IMR-90 (cell line): ENCODE measurements around the gene FMN1. TPM values are rescaled to one million over a fixed set of nuclear protein-coding genes. Genes with fewer than 3 reads are reported as not detected.

Experiments used
- ATAC-seq: fragments of 200-7000 bp; cut with Tn5 transposase; 2 replicates; pipeline ENCODE4 v1.9.1; 2020; ENCODE audit warnings: low read depth, mild to moderate bottlenecking, moderate library complexity
- BruUV-seq: library from RNA; stranded (reverse); fragments of 400-500 nt; replicated peaks from 2 replicates; lab custom pipeline; 2021; lab: Mats Ljungman, UMichigan
- CTCF ChIA-PET: fragments of 300-600 bp; formaldehyde crosslinking; extraction: SDS; loops from one replicate; lab custom pipeline; 2021; ENCODE audit warnings: antibody characterized with exemption; lab: Yijun Ruan, JAX
- POLR2A ChIA-PET: fragments of 300-600 bp; sonication (Branson Sonifier 250); formaldehyde crosslinking; loops from one replicate; lab custom pipeline; 2022; ENCODE audit warnings: antibody characterized with exemption; ENCODE audit not compliant: unreplicated experiment; lab: Charles Lee
- DNase-seq: peaks from one replicate; pipeline ENCODE4 v3.0.0; 2013
- H2AFZ ChIP-seq: replicated peaks from 2 replicates; pipeline ENCODE3; 2013; ENCODE audit warnings: low read length, mild to moderate bottlenecking; ENCODE audit not compliant: poor library complexity
- H2AK5ac ChIP-seq: 2 replicates; pipeline ENCODE4 v1.6.1; 2013; ENCODE audit warnings: low read depth, low read length, inconsistent platforms
- H2AK9ac ChIP-seq: replicated peaks from 2 replicates; pipeline ENCODE3; 2013; ENCODE audit warnings: mild to moderate bottlenecking, low read depth, low read length, moderate library complexity; ENCODE audit not compliant: poor library complexity
- H2BK120ac ChIP-seq: 2 replicates; pipeline ENCODE4 v1.6.1; 2013; ENCODE audit warnings: low read depth, low read length, inconsistent platforms
- H2BK15ac ChIP-seq: 3 replicates; pipeline ENCODE4 v1.6.1; 2013; ENCODE audit warnings: low read depth, low read length, inconsistent platforms
- H2BK20ac ChIP-seq: 2 replicates; pipeline ENCODE4 v1.6.1; 2013; ENCODE audit warnings: low read depth, mild to moderate bottlenecking, inconsistent platforms, low read length, moderate library complexity
- H2BK5ac ChIP-seq: 2 replicates; pipeline ENCODE4 v1.6.1; 2013; ENCODE audit warnings: mild to moderate bottlenecking, low read depth, low read length, inconsistent platforms; ENCODE audit not compliant: poor library complexity, severe bottlenecking
- H3K14ac ChIP-seq: replicated peaks from 2 replicates; pipeline ENCODE4 v1.6.1; 2013; ENCODE audit warnings: low read depth, low read length, inconsistent platforms
- H3K18ac ChIP-seq: 2 replicates; pipeline ENCODE4 v1.6.1; 2013; ENCODE audit warnings: low read depth, low read length, control low read depth
- H3K23ac ChIP-seq: 2 replicates; pipeline ENCODE4 v1.6.1; 2013; ENCODE audit warnings: low read depth, low read length, inconsistent platforms
- H3K27ac ChIP-seq: 2 replicates; pipeline ENCODE4 v1.5.1; 2013; ENCODE audit warnings: mild to moderate bottlenecking, control low read depth, low read length; ENCODE audit not compliant: insufficient read depth
- H3K27me3 ChIP-seq: 2 replicates; pipeline ENCODE4 v1.6.1; 2013; ENCODE audit warnings: low read length; ENCODE audit not compliant: control insufficient read depth, insufficient read depth
- H3K36me3 ChIP-seq: 2 replicates; pipeline ENCODE4 v1.6.1; 2013; ENCODE audit warnings: low read length, mixed read lengths; ENCODE audit not compliant: control insufficient read depth, insufficient read depth
- H3K4ac ChIP-seq: 2 replicates; pipeline ENCODE4 v1.6.1; 2013; ENCODE audit warnings: low read depth, low read length, inconsistent platforms
- H3K4me1 ChIP-seq: 2 replicates; pipeline ENCODE4 v1.6.1; 2013; ENCODE audit warnings: low read length, mixed read lengths; ENCODE audit not compliant: control insufficient read depth, insufficient read depth
- H3K4me2 ChIP-seq: 2 replicates; pipeline ENCODE4 v1.6.1; 2013; ENCODE audit warnings: low read depth, mild to moderate bottlenecking, control low read depth, low read length, moderate library complexity
- H3K4me3 ChIP-seq: 2 replicates; pipeline ENCODE4 v1.5.1; 2013; ENCODE audit warnings: low read depth, mild to moderate bottlenecking, control low read depth, low read length, moderate library complexity; ENCODE audit not compliant: insufficient read depth
- H3K56ac ChIP-seq: 2 replicates; pipeline ENCODE4 v1.6.1; 2013; ENCODE audit warnings: low read length, inconsistent platforms; ENCODE audit not compliant: insufficient read depth; ENCODE audit errors: extremely low read depth
- H3K79me1 ChIP-seq, 2 experiments: 2 replicates each; pipeline ENCODE4 v1.6.1; 2013; ENCODE audit warnings: low read length in 2 of 2, inconsistent platforms in 1 of 2, low read depth in 1 of 2
- H3K9ac ChIP-seq: 2 replicates; pipeline ENCODE4 v1.6.1; 2013; ENCODE audit warnings: low read depth, low read length, control low read depth
- H3K9me1 ChIP-seq: 2 replicates; pipeline ENCODE4 v1.6.1; 2013; ENCODE audit warnings: low read length, inconsistent platforms; ENCODE audit not compliant: insufficient read depth
- H3K9me3 ChIP-seq: 2 replicates; pipeline ENCODE4 v1.6.1; 2013; ENCODE audit warnings: low read length; ENCODE audit not compliant: control insufficient read depth, insufficient read depth
- H4K20me1 ChIP-seq: 2 replicates; pipeline ENCODE4 v1.6.1; 2013; ENCODE audit warnings: low read length, inconsistent platforms; ENCODE audit not compliant: insufficient read depth
- H4K5ac ChIP-seq: 2 replicates; pipeline ENCODE4 v1.6.1; 2013; ENCODE audit warnings: mild to moderate bottlenecking, low read depth, low read length, control low read depth
- H4K8ac ChIP-seq, 2 experiments: 2 replicates each; pipeline ENCODE4 v1.6.1; 2013; ENCODE audit warnings: low read depth in 2 of 2, low read length in 2 of 2, control low read depth in 1 of 2, inconsistent platforms in 1 of 2
- H4K91ac ChIP-seq: 2 replicates; pipeline ENCODE4 v1.6.1; 2013; ENCODE audit warnings: low read depth, low read length, inconsistent platforms; ENCODE audit not compliant: insufficient read depth
- BHLHE40 ChIP-seq: fragments of 150-350 bp; IDR thresholded peaks from 2 replicates; pipeline ENCODE4 v1.6.1; 2016; ENCODE audit warnings: mild to moderate bottlenecking, low read depth, low read length
- CEBPB ChIP-seq: IDR thresholded peaks from 2 replicates; pipeline ENCODE4 v1.6.1; 2012; ENCODE audit warnings: low read depth, low read length, improper control_type of control experiment
- CHD1 ChIP-seq: IDR thresholded peaks from 2 replicates; pipeline ENCODE4 v1.6.1; 2012; ENCODE audit warnings: low read depth, low read length, improper control_type of control experiment
- FOS ChIP-seq: fragments of 150-350 bp; IDR thresholded peaks from 2 replicates; pipeline ENCODE4 v1.6.1; 2016; ENCODE audit warnings: low read depth, low read length
- MAFK ChIP-seq: IDR thresholded peaks from 2 replicates; pipeline ENCODE4 v1.6.1; 2012; ENCODE audit warnings: low read depth, low read length, improper control_type of control experiment
- MAZ ChIP-seq: IDR thresholded peaks from 2 replicates; pipeline ENCODE4 v1.6.1; 2012; ENCODE audit warnings: low read depth, mild to moderate bottlenecking, low read length, improper control_type of control experiment, moderate library complexity, borderline replicate concordance
- MXI1 ChIP-seq: IDR thresholded peaks from 2 replicates; pipeline ENCODE4 v1.6.1; 2012; ENCODE audit warnings: low read depth, mild to moderate bottlenecking, low read length, moderate library complexity, borderline replicate concordance
- POLR2A ChIP-seq: IDR thresholded peaks from 2 replicates; pipeline ENCODE4 v1.6.1; 2012; ENCODE audit warnings: mild to moderate bottlenecking, low read depth, low read length
- RAD21 ChIP-seq: IDR thresholded peaks from 2 replicates; pipeline ENCODE4 v1.6.1; 2012; ENCODE audit warnings: low read length, improper control_type of control experiment
- RCOR1 ChIP-seq: IDR thresholded peaks from 2 replicates; pipeline ENCODE4 v1.6.1; 2012; ENCODE audit warnings: mild to moderate bottlenecking, low read length, improper control_type of control experiment; ENCODE audit not compliant: insufficient replicate concordance
- RFX5 ChIP-seq: IDR thresholded peaks from 2 replicates; pipeline ENCODE4 v1.8.0; 2012; ENCODE audit warnings: low read depth, mild to moderate bottlenecking, low read length, moderate library complexity
- SMC3 ChIP-seq: fragments of 150-350 bp; IDR thresholded peaks from 2 replicates; pipeline ENCODE4 v1.6.1; 2016; ENCODE audit warnings: low read depth, mild to moderate bottlenecking, antibody characterized with exemption, low read length, moderate library complexity
- WGBS, 2 experiments: methylation state at CpG; one replicate each; pipeline versions ENCODE4 v1.1.5 to v1.1.7; 2013; ENCODE audit warnings: missing lambda C conversion rate in 2 of 2; ENCODE audit not compliant: insufficient read length in 1 of 2; ENCODE audit errors: extremely low coverage in 2 of 2; 5-methylcytosine and 5-hydroxymethylcytosine counted together
- dilution Hi-C: fragments of 300-500 bp; cut with HindIII; formaldehyde crosslinking; loops from one replicate; pipeline ENCODE4 v1.14.3; 2018; ENCODE audit warnings: low sequenced_read_pairs; ENCODE audit not compliant: unreplicated experiment
- in situ Hi-C: fragments of 300-500 bp; cut with MboI; formaldehyde crosslinking; loops from 3 replicates; pipeline ENCODE4 v1.14.3; 2019; ENCODE audit warnings: low sequenced_read_pairs, inconsistent platforms, mixed read lengths
- intact Hi-C: fragments of 100-400 bp; cut with micrococcal nuclease; formaldehyde crosslinking; loops from 2 replicates; pipeline ENCODE4 v1.10.0; 2022
- polyA plus RNA-seq, 3 experiments: library from polyadenylated mRNA; depleted of rRNA; stranded (reverse); fragments of >200 nt; gene quantifications; 2 replicates each; pipeline ENCODE4 v1.2.3, GENCODE V29; 2012; ENCODE audit warnings: low replicate concordance in 1 of 3
- total RNA-seq: library from RNA; depleted of rRNA; stranded (reverse); fragments of >200 nt; gene quantifications from 2 replicates; pipeline ENCODE4 v1.2.3, GENCODE V29; 2012
- TF ChIP-seq, protein P1 (sequence below): fragments of 150-350 bp; IDR thresholded peaks from 2 replicates; pipeline ENCODE4 v1.6.1; 2017; ENCODE audit warnings: mild to moderate bottlenecking, antibody characterized with exemption, low read length, low read depth
- TF ChIP-seq, protein P2 (sequence below): fragments of 150-350 bp; IDR thresholded peaks from 2 replicates; pipeline ENCODE4 v1.6.1; 2016; ENCODE audit warnings: low read depth, mild to moderate bottlenecking, low read length, moderate library complexity, borderline replicate concordance
- TF ChIP-seq, protein P3 (sequence below): conservative IDR thresholded peaks from 2 replicates; pipeline ENCODE4 v1.5.1; 2012; ENCODE audit warnings: mild to moderate bottlenecking, low read depth, low read length, improper control_type of control experiment

The FMN1 gene
- total and polyA plus RNA-seq, 2 of the 4 experiments (the other 2 are of a cell fraction): 7.3 to 17.6 TPM

DNA sequence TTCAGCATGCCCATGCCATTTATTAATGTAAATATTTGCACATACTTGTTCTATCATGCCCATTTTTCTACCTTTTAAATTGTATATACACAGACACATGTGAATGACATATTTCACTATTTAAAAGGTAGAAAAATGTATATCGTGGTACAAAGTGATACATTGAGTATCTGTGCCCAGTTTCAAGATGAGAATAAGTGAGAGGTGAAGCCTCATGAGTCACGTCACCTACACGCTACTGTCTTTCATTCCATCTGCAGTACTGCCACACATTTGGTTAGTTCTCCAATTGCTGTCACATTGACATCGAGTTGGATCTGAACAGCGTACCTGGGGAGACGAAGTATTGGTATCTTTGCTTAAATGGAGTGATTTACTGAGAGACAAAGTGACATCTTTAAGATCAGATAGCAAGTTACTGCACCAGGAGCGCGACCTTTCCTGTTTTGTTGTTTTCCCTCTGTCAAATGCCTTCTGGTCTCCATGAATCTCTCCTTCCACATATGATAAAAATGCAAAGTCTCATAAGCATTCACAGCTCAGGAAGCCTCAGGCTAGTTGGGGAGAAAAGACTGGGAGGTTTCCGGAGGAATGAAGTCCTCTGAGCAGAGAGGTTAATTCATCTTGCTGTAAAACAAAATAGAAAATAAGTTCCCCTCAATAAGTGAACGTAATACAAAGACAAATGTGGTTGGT is 464.7 kb downstream of the FMN1 start:
- peak overlapping the region; percentile 2; the same call in 1 of the 2 replicates for H2BK20ac ChIP-seq
- H3K27ac ChIP-seq: no peak overlapping the region; the same call in 1 of the 2 replicates
- H3K56ac ChIP-seq: no peak overlapping the region
- DNase-seq (no peak), ATAC-seq (no peak)
- H3K23ac ChIP-seq: peak overlapping the region; percentile 65; the same call in 1 of the 2 replicates
- H4K20me1 ChIP-seq: peaks cover 68% of the 10 kb centered on the region
- in situ Hi-C loops (no loop called here), intact Hi-C loops (no loop called here), dilution Hi-C loops (no loop called here)
- no peaks in the 10 kb centered on the region for H3K9me3 ChIP-seq
- no peak overlapping the region for H3K9ac ChIP-seq
- no peak overlapping the region for H2AFZ ChIP-seq
- peaks cover 49% of the 10 kb centered on the region for H3K36me3 ChIP-seq
- H2BK15ac ChIP-seq: no peak overlapping the region
- H3K9me1 ChIP-seq: peaks cover 17% of the 10 kb centered on the region
- H4K8ac ChIP-seq: peak overlapping the region; percentile 1 to 51; a peak in 1 of 4 replicates
- peak overlapping the region; percentile 13; the same call in 1 of the 2 replicates for H3K4ac ChIP-seq
- no peaks in the 10 kb centered on the region for H3K27me3 ChIP-seq
- H2BK120ac ChIP-seq: no peak overlapping the region
- peak overlapping the region; percentile 54; the same call in 1 of the 2 replicates for H3K14ac ChIP-seq
- H3K4me1 ChIP-seq: peaks cover 5% of the 10 kb centered on the region
- POLR2A ChIA-PET: no interaction called here
- peak overlapping the region; percentile 71 for H2BK5ac ChIP-seq
- H4K5ac ChIP-seq: no peak overlapping the region; the same call in 1 of the 2 replicates
- no CpG with 5 or more reads among the region's 10 CpGs for WGBS, 2 experiments
- CTCF ChIA-PET: no interaction called here
- H2AK9ac ChIP-seq: no peak overlapping the region
- peak overlapping the region; percentile 61 for H2AK5ac ChIP-seq
- H4K91ac ChIP-seq: no peak overlapping the region
- 0 out of 2 replicates have a peak overlapping the region, but pooled peaks have one; percentile 1 for H3K4me2 ChIP-seq
- H3K79me1 ChIP-seq: peaks cover 27 to 50% of the 10 kb centered on the region in 2 experiments
- peak overlapping the region; percentile 9; the same call in 1 of the 2 replicates for H3K18ac ChIP-seq
- BruUV-seq: no TSS peak
- H3K4me3 ChIP-seq: no peak overlapping the region
- TF ChIP-seq CHD1: no peak
- TF ChIP-seq, protein P1, sequence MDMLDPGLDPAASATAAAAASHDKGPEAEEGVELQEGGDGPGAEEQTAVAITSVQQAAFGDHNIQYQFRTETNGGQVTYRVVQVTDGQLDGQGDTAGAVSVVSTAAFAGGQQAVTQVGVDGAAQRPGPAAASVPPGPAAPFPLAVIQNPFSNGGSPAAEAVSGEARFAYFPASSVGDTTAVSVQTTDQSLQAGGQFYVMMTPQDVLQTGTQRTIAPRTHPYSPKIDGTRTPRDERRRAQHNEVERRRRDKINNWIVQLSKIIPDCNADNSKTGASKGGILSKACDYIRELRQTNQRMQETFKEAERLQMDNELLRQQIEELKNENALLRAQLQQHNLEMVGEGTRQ: no peak
- TF ChIP-seq MXI1: no peak
- TF ChIP-seq FOS: no peak
- TF ChIP-seq, protein P2, sequence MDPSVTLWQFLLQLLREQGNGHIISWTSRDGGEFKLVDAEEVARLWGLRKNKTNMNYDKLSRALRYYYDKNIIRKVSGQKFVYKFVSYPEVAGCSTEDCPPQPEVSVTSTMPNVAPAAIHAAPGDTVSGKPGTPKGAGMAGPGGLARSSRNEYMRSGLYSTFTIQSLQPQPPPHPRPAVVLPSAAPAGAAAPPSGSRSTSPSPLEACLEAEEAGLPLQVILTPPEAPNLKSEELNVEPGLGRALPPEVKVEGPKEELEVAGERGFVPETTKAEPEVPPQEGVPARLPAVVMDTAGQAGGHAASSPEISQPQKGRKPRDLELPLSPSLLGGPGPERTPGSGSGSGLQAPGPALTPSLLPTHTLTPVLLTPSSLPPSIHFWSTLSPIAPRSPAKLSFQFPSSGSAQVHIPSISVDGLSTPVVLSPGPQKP: no peak
- TF ChIP-seq RFX5: no peak
- no peak for TF ChIP-seq BHLHE40
- TF ChIP-seq CEBPB: no peak
- TF ChIP-seq, protein P3, sequence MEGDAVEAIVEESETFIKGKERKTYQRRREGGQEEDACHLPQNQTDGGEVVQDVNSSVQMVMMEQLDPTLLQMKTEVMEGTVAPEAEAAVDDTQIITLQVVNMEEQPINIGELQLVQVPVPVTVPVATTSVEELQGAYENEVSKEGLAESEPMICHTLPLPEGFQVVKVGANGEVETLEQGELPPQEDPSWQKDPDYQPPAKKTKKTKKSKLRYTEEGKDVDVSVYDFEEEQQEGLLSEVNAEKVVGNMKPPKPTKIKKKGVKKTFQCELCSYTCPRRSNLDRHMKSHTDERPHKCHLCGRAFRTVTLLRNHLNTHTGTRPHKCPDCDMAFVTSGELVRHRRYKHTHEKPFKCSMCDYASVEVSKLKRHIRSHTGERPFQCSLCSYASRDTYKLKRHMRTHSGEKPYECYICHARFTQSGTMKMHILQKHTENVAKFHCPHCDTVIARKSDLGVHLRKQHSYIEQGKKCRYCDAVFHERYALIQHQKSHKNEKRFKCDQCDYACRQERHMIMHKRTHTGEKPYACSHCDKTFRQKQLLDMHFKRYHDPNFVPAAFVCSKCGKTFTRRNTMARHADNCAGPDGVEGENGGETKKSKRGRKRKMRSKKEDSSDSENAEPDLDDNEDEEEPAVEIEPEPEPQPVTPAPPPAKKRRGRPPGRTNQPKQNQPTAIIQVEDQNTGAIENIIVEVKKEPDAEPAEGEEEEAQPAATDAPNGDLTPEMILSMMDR: no peak
- no peak for TF ChIP-seq RAD21
- TF ChIP-seq MAZ: no peak
- no peak for TF ChIP-seq RCOR1
- TF ChIP-seq SMC3: no peak
- no peak for TF ChIP-seq MAFK
- no peak; the same call in none of the 2 replicates for TF ChIP-seq POLR2A
